Liver (tissue), 9 donors: ENCODE results near the gene KIF6. TPM values are rescaled to one million over a fixed set of nuclear protein-coding genes. Genes with fewer than 3 reads are reported as not detected.

ENCODE experiments used
- DNase-seq: peaks from one replicate; pipeline ENCODE4 v3.0.0-alpha.2; 2017; ENCODE audit warnings: low spot score
- H3K27ac ChIP-seq, 2 donors: one replicate each; pipeline ENCODE4 v1.7.0; 2013; ENCODE audit warnings: inconsistent platforms in 2 of 2, low read length in 2 of 2, control low read depth in 1 of 2, low read depth in 1 of 2, mild to moderate bottlenecking in 1 of 2
- H3K27me3 ChIP-seq, 4 donors: one replicate each; pipeline versions ENCODE4 v1.6.1 to v1.7.0; 2013; ENCODE audit warnings: low read length in 3 of 4, inconsistent platforms in 1 of 4, mild to moderate bottlenecking in 1 of 4, moderate library complexity in 1 of 4; ENCODE audit not compliant: control insufficient read depth in 4 of 4, insufficient read depth in 4 of 4
- H3K36me3 ChIP-seq, 4 donors: one replicate each; pipeline versions ENCODE4 v1.6.1 to v1.7.0; 2013; ENCODE audit warnings: low read length in 3 of 4, mild to moderate bottlenecking in 3 of 4, low read depth in 1 of 4, moderate library complexity in 1 of 4; ENCODE audit not compliant: control insufficient read depth in 4 of 4, insufficient read depth in 3 of 4
- H3K4me1 ChIP-seq, 4 donors: one replicate each; pipeline versions ENCODE4 v1.6.1 to v1.7.0; 2013; ENCODE audit warnings: low read length in 3 of 4, mild to moderate bottlenecking in 3 of 4, moderate library complexity in 1 of 4; ENCODE audit not compliant: control insufficient read depth in 4 of 4, insufficient read depth in 4 of 4
- H3K4me3 ChIP-seq, 3 donors: one replicate each; pipeline versions ENCODE4 v1.6.1 to v1.7.0; 2013; ENCODE audit warnings: low read length in 3 of 3, control low read depth in 1 of 3, low read depth in 1 of 3, mild to moderate bottlenecking in 1 of 3
- H3K9ac ChIP-seq, 2 donors: one replicate each; pipeline ENCODE4 v1.7.0; 2013; ENCODE audit warnings: low read length in 2 of 2, mild to moderate bottlenecking in 2 of 2, moderate library complexity in 2 of 2, control low read depth in 1 of 2, low read depth in 1 of 2
- H3K9me3 ChIP-seq, 4 donors: one replicate each; pipeline versions ENCODE4 v1.6.1 to v1.7.0; 2013; ENCODE audit warnings: low read length in 3 of 4; ENCODE audit not compliant: control insufficient read depth in 4 of 4
- ATF3 ChIP-seq: IDR thresholded peaks from 2 replicates; pipeline ENCODE4 v1.6.1; 2016; ENCODE audit warnings: antibody characterized with exemption
- EGR1 ChIP-seq, 2 donors: IDR thresholded peaks; 2 replicates each; pipeline ENCODE4 v1.6.1; 2016 to 2018; ENCODE audit warnings: antibody characterized with exemption in 2 of 2, low read depth in 2 of 2
- FOXA1 ChIP-seq: IDR thresholded peaks from 2 replicates; pipeline ENCODE4 v1.6.1; 2016; ENCODE audit warnings: antibody characterized with exemption
- HNF4A ChIP-seq, 2 donors: conservative IDR thresholded peaks; 2 replicates each; pipeline ENCODE4 v1.6.1; 2016; ENCODE audit warnings: antibody characterized with exemption in 2 of 2, mild to moderate bottlenecking in 2 of 2
- MAX ChIP-seq: IDR thresholded peaks from 2 replicates; pipeline ENCODE4 v1.6.1; 2016; ENCODE audit warnings: antibody characterized with exemption
- RAD21 ChIP-seq, 2 donors: IDR thresholded peaks; 2 replicates each; pipeline ENCODE4 v1.6.1; 2016; ENCODE audit warnings: antibody characterized with exemption in 2 of 2, mild to moderate bottlenecking in 2 of 2
- REST ChIP-seq: IDR thresholded peaks from 2 replicates; pipeline ENCODE4 v1.6.1; 2016; ENCODE audit warnings: antibody characterized with exemption, mild to moderate bottlenecking
- RXRA ChIP-seq, 2 donors: IDR thresholded peaks; 2 replicates each; pipeline ENCODE4 v1.6.1; 2017 to 2018; ENCODE audit warnings: antibody characterized with exemption in 2 of 2, mild to moderate bottlenecking in 1 of 2
- TAF1 ChIP-seq: conservative IDR thresholded peaks from 2 replicates; pipeline ENCODE4 v1.6.1; 2016; ENCODE audit warnings: antibody characterized with exemption, mild to moderate bottlenecking
- ZBTB33 ChIP-seq: IDR thresholded peaks from 2 replicates; pipeline ENCODE4 v1.6.1; 2016; ENCODE audit warnings: antibody characterized with exemption
- WGBS: extraction: QIAGEN DNeasy Blood & Tissue Kit; methylation state at CpG from one replicate; pipeline ENCODE4 v1.1.7; 2013; 5-methylcytosine and 5-hydroxymethylcytosine counted together
- polyA plus RNA-seq, 2 donors: library from polyadenylated mRNA; stranded (reverse) in 1 of 2; unstranded in 1 of 2; fragments of 200-250 nt in 1 of 2; fragments of >200 nt in 1 of 2; fragmentation: Nextera tagmentation in 1 of 2; extraction: Ambion mirVana in 1 of 2; gene quantifications; one replicate each; pipeline versions ENCODE4 v1.2.1 to v1.2.3, GENCODE V29; 2013 to 2015
- total RNA-seq, 2 donors: library from RNA; depleted of rRNA; stranded (reverse); fragments of >200 nt; gene quantifications; one replicate each; pipeline ENCODE4 v1.2.3, GENCODE V29; 2014
- donor health status: healthy.
- donor health status: healthy.
- donor health status: healthy.
- donor health status: healthy.
- donor health status: healthy.

Gene KIF6
- total and polyA plus RNA-seq, 4 donors, result 0.17 to 7.5 (median 0.29) TPM

GRCh38 chr6:39698789-39699188, 26.4 kb downstream of the KIF6 start (continued):
- TF ChIP-seq REST, result no peak
- no peak for TF ChIP-seq EGR1 (IDR thresholded peaks at IDR 0.05; ENCODE audit: low read depth in 2 of 2)
- no peak for TF ChIP-seq FOXA1

- 66% methylated on average over 4 of the region's 4 CpGs for WGBS
- H3K27me3 ChIP-seq, result no peaks in the 10 kb centered on the region
- H3K9ac ChIP-seq, result no peak overlapping the region
- H3K9me3 ChIP-seq, result no peaks in the 10 kb centered on the region
- H3K4me3 ChIP-seq, result no peak overlapping the region
- H3K36me3 ChIP-seq, result no peaks in the 10 kb centered on the region
- peaks cover 0 to 6% (median under 1%) of the 10 kb centered on the region in 4 donors for H3K4me1 ChIP-seq
- no peak for DNase-seq
- no peak overlapping the region for H3K27ac ChIP-seq
- TF ChIP-seq RAD21 (IDR thresholded peaks at IDR 0.05) (peak in 1 of 2 donors; percentile 27), HNF4A (conservative IDR thresholded peaks at IDR 0.05) (peak; percentile 22 to 42), RXRA (IDR thresholded peaks at IDR 0.05) (peak; percentile 25 to 40), ATF3 (no peak), EGR1 (IDR thresholded peaks at IDR 0.05; ENCODE audit: low read depth in 2 of 2) (no peak)
These were observed 28.0 kb downstream of the KIF6 start for GRCh38 chr6:39696986-39697788.

- no peaks in the 10 kb centered on the region for H3K27me3 ChIP-seq
- TF ChIP-seq HNF4A (conservative IDR thresholded peaks at IDR 0.05), result peak in 1 of 2 donors; percentile 18
- TF ChIP-seq ZBTB33, result no peak
- no peak for TF ChIP-seq RAD21 (IDR thresholded peaks at IDR 0.05)
- TF ChIP-seq FOXA1, result no peak
- no peak for DNase-seq
- no peak overlapping the region for H3K27ac ChIP-seq
- H3K9ac ChIP-seq, result no peak overlapping the region
- peaks cover 0 to 6% (median under 1%) of the 10 kb centered on the region in 4 donors for H3K4me1 ChIP-seq
- H3K9me3 ChIP-seq, result no peaks in the 10 kb centered on the region
- H3K4me3 ChIP-seq, result no peak overlapping the region
- H3K36me3 ChIP-seq, result no peaks in the 10 kb centered on the region
These were observed 29.8 kb downstream of the KIF6 start for GRCh38 chr6:39695447-39695846.

- no peak overlapping the region for H3K27ac ChIP-seq
- H3K36me3 ChIP-seq, result no peaks in the 10 kb centered on the region
- no peak for DNase-seq
- TF ChIP-seq MAX, result no peak
- no peak for TF ChIP-seq TAF1
- no peaks in the 10 kb centered on the region for H3K27me3 ChIP-seq
- H3K4me1 ChIP-seq, result peaks cover 0 to 6% (median under 1%) of the 10 kb centered on the region in 4 donors
- H3K4me3 ChIP-seq, result no peak overlapping the region
- H3K9me3 ChIP-seq, result no peaks in the 10 kb centered on the region
- H3K9ac ChIP-seq, result no peak overlapping the region
These were observed 32.0 kb downstream of the KIF6 start for GRCh38 chr6:39693206-39693605.
